Upper lobe of left lung (tissue), 4 donors: Measurements from ENCODE around the gene TRIM31.

Source experiments
- EP300 ChIP-seq, 4 donors: sonication (generic); formaldehyde crosslinking; IDR thresholded peaks; one replicate each; pipeline ENCODE4 v1.5.1; 2017; ENCODE audit warnings: antibody characterized with exemption in 4 of 4, control low read depth in 2 of 4
- POLR2A ChIP-seq, 4 donors: fragments of 450-650 bp; IDR thresholded peaks; one replicate each; pipeline ENCODE4 v1.5.1; 2016 to 2017; ENCODE audit warnings: antibody characterized with exemption in 4 of 4, mild to moderate bottlenecking in 2 of 4
- POLR2AphosphoS5 ChIP-seq, 2 donors: sonication (generic); formaldehyde crosslinking; IDR thresholded peaks; one replicate each; pipeline ENCODE4 v1.5.1; 2017; ENCODE audit warnings: antibody characterized with exemption in 2 of 2
- TF ChIP-seq, protein P1 (sequence below), 6 experiments: fragments of 450-650 bp in 4 of 6; fragments of 200-600 bp in 2 of 6; sonication (generic) in 2 of 6; IDR thresholded peaks; one replicate each; pipeline ENCODE4 v1.5.1; 2016 to 2019; ENCODE audit warnings: antibody characterized with exemption in 6 of 6

DNA sequence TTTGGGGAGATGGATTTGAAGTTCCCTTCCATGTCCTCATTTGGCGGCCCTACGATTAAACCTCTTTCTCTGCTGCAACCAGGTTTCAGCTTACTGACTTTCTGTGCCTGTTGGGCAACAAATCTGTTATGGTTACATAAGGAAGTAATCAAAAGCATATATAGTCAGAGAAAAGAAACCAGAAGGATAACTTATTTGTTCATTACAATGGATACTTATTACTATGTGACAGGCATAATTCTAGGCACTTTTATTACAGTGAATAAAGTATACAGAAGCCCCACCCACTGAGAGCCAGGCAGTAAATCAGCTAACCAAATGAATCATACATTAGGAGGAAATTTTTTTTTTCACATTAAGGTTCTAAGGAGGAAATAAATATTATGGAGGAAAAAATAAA lies 9.6 kb upstream of the TRIM31 start:
- TF ChIP-seq POLR2A (IDR thresholded peaks at IDR 0.05), result no peak
- TF ChIP-seq POLR2AphosphoS5 (IDR thresholded peaks at IDR 0.05), result no peak
- TF ChIP-seq, protein P1, sequence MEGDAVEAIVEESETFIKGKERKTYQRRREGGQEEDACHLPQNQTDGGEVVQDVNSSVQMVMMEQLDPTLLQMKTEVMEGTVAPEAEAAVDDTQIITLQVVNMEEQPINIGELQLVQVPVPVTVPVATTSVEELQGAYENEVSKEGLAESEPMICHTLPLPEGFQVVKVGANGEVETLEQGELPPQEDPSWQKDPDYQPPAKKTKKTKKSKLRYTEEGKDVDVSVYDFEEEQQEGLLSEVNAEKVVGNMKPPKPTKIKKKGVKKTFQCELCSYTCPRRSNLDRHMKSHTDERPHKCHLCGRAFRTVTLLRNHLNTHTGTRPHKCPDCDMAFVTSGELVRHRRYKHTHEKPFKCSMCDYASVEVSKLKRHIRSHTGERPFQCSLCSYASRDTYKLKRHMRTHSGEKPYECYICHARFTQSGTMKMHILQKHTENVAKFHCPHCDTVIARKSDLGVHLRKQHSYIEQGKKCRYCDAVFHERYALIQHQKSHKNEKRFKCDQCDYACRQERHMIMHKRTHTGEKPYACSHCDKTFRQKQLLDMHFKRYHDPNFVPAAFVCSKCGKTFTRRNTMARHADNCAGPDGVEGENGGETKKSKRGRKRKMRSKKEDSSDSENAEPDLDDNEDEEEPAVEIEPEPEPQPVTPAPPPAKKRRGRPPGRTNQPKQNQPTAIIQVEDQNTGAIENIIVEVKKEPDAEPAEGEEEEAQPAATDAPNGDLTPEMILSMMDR (IDR thresholded peaks at IDR 0.05), result no peak
- no peak for TF ChIP-seq EP300 (IDR thresholded peaks at IDR 0.05)
